Measurements from ENCODE around the gene ACTR1B.
"Not testable (repeated sequence)": the region's sequence is repeated elsewhere in the genome, so short reads cannot be mapped to it uniquely, and the experiment has no call there.

The ACTR1B gene

DNA sequence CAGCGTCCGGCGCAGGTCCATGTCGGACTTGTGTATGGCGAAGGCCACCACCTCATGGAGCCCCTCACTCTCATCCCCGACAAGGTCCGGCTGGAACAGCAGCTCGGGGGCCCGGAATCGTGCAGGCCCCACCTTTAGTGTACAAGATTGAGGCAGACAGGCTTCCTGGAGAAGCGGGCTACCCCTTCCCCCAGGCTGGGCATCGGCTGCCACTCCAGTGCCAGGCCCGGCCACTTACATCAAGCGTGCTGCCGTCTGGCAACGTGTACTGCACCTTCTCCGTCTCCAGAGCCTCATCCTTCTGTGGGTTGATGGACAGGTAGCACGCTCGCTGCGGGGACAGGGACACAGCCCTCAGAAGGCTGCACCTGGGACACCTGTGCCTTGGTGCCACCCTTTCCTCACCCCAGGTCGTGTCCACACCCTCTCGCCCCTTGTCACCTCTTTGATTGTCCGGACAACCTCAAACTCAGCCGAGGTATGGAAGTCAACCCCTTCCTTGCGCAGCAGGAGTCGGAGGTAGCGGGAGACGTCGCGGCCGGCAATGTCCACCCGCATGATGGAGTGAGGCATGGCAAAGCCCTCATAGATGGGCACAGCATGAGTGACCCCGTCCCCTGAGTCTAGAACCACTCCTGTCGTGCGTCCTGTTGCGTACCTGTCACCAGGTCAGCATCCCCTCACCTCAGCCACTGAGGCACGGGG, 5.7 kb downstream of the ACTR1B start:
- no peak for DNase-seq

DNA sequence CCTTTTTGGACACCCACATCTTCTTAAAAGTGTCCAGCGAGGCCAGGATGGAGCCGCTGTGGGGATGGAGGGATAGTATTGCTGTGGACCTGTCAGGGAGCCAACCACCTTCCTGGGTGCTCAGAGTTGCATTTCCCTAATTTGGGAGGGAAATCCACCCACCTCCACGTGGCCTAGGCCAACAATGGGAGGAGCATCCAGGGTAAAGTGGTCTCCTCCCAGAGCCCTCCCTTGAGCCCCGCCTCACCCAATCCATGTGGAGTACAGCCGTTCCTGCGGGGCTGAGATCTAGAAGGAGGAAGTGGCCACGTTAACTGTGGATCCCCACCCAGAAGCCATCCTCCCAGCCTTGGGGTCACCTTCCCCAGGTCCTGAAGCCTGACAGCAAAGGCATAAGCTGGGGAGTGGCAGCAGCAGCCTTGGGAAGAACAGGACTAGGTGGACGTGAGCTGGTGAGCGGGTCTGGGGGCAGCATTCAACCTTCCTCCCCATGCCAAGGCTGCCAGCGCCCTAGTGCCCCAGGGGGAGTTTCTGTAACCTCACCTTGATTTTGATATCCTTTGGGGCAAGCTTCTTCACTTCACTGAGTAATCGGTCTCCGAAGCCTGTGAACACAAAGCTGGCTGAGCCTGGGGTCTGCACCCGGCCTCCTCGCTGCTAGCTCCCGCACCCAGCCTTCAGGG, 6.8 kb downstream of the ACTR1B start:
- no peak for DNase-seq

DNA sequence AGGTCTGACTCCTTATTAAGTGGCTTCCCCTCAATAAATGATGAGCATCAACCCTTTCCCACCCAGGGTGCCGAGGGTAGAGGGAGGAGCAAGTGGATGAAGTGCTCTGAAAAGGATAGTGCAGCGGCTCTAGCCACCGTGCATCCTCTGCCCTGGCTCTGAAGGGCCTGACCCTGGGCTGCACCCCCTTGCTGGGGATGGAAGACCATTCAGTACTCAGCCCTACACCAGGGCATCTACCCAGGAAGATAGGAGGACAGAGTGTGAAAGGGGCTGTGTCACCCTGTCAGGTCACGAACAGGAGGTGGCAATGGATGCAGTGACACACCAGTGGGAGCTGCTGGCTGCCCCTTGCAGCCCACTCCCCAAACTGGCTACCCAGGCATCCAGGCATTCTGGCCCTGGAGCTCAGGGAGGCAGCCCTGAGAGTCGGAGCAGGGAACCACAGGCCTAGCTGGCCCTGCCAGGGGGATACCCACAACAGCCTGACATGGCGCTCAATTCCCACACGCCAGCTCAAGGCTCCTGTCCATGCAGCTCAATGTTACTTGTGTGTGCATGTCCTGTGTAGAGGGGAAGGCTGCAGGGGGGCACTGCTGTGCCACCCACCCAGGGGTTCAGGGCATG, 7.6 kb downstream of the ACTR1B start:
- DNase-seq, result no peak

DNA sequence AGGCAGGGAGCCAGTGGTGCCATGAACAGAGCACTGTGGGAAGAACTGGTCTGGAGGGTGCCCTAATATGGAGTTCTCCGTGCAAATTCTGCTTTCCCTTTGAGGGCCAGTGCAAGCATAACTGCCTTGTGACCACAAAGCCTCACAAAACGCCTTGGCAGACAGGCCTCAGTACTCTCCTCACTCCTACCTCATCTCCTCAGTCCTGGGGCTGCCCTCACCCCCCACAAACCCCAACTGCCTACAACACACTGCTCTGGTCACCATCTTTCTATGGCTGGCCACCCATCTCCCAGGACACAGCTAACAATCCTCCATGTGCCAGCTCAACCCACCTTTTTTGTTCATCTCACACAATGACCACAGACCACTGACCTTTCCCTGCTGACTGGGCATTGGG, 9.1 kb downstream of the ACTR1B start:
- no peak for DNase-seq

DNA sequence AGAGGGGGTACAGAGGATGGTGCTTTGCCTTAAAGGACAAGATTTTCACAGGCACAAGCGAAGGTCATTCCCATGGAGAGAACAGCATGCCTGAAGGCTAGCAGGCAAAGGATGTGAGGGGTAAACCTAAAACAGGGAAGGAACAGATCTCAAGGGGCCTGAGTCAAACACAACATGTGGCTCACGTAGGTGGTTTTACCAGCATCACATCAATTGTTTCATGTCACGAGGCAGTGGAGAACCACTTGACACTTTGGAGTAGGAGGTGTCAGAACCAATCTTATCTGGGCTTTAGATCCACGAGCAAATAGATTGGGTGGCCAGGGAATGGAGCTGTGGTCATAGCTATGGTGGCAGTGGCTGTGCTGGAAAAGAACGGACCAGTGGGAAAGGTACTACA, 9.5 kb downstream of the ACTR1B start:
- DNase-seq, result no peak

DNA sequence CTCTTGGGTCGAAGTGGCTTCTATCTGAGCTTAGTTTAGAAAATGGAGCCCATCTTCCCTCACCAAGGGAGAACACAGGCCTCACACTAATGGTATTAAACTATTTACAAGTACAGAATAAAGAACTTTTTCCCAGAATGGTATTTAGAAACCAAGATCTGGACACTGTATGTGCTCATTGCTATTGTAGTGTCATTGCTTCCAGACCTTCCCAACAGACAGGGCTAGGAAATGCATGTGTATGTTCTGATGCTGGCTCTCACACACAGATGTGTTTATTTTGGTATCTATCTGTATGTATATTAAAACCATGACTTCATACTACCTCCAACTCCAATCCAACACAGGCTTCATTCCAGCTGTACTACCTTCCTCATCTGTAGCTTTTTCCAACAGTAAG, 10.0 kb downstream of the ACTR1B start:
- no peak for DNase-seq

DNA sequence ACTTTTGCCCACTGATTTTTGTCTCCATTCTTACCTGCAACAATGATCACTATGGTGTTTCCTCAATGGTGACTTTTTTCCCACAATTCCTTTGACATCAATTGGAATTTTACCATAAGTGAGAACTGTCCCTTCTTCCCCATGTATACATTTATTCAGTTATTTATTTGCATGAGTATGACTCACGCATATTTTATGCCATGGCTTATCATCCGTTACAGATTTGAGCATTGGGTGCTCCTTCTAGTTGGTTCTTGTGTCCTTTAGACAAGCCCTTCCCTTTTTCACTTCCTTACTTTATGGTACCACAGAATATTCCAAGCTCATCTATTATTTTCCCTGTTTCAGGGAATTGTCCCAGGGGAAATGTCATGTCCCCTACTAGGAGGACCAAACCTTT, 10.4 kb downstream of the ACTR1B start:
- DNase-seq, result no peak

DNA sequence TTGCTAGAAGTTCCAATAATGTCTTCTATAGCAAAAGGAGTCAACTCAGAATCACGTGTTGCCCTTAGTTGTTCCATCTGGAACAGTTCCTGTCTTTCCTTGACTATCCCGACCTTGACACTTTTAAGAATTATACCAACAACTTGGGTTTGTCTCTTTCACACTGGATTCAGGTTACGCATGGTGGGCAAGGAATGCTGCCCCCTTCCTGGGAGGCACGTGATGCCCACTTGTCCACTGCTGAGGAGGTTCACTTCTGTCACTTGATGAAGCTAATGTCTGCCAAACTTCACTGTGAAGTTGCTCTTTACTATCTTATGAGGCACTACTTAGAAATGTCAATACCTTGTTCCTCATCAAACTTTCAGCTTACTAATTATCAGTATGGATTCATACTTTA, 12.7 kb downstream of the ACTR1B start:
- DNase-seq, result no peak

DNA sequence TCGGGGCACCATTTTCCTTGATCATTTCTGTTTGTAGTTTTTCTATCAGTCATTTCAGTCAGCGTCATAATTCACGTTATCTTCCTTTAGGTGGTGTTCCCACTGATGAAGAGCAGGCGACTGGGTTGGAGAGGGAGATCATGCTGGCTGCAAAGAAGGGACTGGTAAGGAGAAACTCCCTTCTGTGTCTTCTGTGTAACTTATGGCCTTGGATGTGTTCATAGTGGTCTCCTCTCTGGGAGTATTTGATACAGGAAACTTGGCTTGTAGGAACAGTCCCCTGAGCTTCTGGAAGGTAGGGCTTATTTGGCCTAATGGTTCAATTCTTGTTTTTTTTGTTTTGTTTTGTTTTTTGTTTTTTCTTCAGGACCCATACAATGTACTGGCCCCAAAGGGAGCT, 16.9 kb downstream of the ACTR1B start:
- DNase-seq, result no peak

DNA sequence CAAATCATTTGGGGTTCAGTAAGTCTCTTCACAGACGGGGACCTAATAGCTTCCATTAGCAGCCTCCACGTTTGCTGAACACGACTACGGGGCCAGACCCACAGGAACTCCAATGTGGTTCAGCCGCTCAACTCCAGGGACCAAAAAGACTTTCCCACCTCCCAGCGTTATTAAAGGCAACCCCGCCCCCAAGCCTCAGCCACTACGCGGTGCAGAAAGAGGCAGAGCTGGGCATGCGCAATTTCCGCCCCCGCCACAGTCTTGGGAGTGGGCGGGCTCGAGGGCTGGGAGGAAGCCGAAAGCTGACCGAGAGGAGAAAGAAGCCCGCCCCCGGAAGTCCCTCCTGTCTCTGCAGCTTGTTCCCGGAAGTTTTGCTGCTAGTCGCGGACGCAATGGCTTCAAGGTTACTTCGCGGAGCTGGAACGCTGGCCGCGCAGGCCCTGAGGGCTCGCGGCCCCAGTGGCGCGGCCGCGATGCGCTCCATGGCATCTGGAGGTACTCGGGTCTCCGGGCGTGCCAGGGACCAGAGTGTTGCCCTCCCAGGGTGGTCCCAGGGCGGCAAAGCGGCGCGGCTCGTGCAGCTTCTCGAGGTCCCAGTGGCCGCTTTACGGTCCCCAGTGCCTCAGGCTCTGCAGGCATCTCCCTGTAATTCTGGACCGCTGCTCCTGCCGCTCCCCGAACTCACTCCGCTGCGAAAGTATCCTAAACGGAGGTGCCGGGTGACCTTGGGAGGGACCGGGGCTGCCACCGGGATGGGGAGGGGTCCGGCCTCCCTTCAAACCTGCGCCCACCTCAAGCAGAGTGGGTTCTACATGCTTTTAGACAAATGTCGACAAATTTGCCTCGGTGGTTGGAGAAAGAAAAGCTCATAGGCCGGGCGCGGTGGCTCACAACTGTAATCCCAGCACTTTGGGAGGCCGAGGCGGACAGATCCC, 17.9 kb downstream of the ACTR1B start, which contains the start of gene COX5B:
Gene COX5B, plus strand, starts transcription at position 368 of the 935 bp plus-strand sequence. Its CDS starts 25 bp downstream, at position 393.
- DNase-seq, result peak; percentile 99

DNA sequence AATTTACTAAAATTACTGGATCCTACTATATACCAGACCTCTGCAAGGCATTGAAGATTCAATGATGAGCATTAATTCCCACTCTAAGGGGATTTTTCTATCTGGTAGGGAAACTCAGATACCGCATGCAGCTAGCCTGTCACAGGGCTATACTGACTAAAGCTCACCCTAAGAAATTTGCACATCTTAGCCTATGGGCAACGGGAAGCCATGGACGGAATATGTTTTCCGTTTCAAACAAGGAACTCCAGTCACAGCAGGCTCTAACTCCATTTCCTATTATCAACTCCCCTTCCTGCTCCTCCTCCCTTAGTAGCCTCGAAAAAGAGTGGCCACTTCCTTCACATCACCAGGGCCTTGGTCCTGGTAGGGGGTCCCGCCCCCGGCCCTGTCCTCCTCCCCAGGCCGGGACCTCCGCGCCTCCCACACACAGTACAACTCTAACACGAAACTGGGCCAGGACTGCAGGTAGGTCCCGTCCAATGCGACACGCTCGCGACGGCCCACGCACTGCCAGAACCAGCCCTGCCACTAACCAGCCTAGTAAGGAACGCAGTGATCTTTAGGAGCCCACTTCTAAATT, 18.6 kb downstream of the ACTR1B start:
- DNase-seq, result no peak

DNA sequence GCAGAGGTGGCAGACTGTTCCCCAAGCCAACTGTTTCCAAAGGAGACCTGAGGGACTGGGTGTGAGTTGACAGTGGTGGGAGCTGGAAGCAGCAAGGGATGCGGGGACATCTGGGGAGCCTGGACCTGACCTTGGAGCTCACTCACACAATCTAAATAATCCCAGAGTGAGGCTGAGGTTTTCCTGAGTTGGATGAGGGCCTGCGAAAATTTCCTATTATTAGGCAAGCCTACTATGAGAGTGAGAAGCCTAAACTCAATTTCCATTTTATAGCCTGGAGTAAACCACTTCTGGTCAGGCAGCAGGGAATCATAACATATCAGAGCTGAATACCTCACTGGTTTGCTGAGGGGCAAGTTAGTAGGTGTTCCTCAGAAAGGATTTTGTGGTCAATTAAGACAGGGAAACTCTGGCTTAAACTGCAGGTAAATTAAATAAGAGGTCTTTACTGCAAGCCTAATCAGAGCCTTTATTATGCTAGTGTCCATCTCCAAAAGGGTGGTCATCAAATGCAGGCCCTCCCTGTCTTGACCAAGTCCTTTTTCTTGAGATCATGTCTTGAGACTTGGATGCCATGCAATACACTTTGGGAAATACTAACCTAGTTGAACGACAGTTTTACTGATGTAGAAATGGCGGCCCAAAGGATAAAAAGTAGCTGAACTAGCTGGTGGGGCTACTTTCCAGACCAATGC, 19.7 kb downstream of the ACTR1B start:
- no peak for DNase-seq

DNA sequence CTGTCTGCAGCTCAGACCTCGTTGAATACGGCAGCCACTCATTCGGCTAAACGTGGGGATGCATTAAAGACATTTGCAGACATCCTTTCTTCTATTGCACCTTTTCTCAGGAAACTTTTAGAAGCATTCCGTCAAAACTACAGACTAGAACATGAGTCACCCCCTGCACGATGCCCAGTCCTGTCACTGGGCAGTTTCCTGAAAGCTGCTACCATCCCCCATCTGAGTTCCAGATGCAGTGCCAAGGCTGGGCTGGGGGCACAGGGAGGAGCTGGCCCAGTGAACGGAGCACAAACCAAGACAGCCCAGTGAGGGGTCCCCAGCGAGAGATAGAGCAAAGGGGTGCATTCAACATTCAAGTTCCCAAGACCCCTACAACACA, 37.8 kb downstream of the ACTR1B start:
- not testable (repeated sequence) for DNase-seq

DNA sequence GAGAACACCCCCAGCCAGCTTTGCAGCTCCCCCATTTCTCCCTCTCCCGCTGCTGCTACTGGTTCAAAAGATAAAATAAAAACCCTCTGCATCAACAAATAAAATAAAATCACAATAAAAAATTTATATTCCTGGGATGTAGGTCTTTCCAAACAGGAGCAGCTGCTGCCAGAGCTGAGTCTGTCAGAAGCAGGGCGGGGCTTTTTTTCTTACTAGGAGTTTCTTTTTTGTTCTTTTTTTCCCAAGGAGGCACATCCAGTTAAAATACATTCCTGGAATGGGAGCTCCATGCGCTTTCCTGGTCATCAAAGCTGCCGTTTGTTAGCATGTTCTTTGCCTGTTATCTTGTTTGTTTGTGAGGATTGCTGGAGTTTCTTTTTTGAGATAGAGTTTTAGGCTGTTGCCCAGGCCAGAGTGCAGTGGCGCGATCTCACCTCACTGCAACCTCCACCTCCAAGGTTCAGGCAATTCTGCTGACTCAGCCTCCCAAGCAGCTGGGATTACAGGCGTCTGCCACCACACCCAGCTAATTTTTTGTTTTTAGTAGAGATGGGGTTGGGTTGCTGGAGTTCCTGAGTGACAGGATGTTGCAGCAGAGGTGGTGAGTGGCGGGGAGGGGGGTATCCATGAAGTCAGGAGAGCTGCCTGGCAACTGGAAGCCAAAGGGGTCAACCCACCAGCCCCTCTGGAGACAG, 38.3 kb downstream of the ACTR1B start:
- not testable (repeated sequence) for DNase-seq

DNA sequence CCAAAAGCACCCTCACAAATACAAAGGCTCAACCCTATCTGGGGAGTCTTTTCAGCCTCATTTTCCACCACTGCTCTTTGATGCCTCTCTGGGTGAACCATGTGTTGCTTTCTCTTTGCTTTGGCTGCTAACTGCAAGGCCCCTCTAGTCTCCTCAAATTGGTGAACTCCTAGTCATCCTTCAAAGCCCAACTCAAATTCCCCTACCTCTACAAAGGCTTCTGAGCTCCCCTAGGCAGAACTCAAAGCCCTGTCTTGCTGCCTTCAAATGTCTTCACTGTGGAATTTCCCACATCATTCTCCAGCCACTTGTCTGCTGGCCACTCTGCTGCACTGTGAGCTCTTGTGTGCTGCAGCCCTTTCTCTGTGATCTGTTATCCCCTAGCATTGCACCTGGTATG, 40.9 kb downstream of the ACTR1B start:
- DNase-seq, result not testable (repeated sequence)

DNA sequence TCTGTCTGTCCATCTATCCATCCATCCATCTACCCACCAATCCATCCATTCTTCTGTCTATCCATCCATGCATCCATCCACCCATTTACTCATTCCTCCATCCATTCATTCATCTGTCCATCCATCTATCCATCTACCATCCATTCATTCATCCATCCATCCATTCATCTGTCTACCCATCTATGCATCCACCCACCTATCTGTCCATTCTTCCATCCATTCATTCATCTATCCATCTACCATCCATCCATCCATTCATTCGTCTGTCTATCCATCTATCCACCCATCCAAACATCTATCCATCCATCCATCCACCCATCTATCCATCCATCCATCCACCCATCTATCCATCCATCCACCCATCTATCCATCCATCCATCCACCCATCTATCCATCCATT, 43.4 kb downstream of the ACTR1B start:
- not testable (repeated sequence) for DNase-seq

DNA sequence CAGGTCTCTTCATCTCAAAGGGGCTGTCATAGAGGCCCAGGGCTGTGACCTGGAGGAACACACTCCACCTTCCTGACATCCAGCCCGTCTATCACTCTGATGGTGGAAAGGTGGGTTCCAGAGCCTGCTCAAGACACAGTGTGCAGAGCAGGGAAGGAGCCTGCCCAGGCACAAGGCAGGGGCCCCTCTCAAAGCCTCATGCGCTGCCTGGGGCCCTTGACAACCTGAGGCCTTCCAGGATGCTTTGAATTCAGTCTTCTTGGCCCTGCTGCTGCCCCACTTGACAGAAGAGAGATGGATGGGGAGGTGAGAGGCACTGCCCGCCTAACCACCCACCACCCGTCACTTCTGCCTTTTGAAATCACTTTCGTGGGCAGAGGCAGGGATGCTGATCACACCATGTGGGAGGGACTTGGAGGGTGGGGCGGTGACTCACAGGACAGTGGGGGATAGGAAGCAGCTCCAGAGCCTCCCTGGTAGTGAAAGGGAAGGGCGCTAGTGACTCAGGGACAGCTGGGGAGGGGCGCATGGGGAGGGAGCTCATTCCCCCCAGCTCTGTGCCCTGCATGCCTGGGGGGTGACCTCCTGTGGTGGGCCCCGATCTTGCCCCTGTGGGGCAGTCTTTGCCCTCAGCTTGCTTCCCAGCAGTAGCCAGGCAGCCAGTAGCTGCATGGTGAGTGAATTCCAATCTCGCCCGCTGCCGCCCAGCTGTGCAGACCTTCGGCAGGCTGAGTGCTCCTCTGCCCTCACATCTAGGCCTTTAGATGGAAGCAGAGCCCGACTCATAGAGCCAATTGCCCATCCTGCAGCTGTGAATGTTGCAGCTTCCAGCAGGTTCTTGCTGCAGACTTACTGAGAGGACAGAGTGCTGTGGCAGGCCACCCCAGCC, 44.7 kb downstream of the ACTR1B start:
- DNase-seq, result not testable (repeated sequence)

DNA sequence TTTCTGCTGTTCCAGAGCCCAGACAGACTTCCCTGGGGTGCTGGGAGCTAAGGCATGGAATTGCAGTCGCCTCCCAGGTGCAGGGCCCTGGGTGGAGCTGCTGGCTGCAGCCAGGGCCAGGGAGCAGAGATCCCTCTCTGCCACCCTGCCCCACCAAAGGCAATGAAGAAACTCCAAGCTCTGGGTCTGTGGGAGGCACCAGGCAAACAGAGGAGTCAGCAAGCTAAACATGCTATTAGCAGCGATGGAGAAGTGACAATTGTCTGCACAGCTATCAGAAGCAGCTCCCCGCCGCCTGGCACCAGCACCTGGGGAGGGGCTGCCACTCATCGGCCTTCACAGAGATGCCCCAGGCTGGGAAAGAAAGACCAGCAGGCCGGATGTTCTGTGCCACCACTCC, 45.9 kb downstream of the ACTR1B start:
- no peak for DNase-seq

DNA sequence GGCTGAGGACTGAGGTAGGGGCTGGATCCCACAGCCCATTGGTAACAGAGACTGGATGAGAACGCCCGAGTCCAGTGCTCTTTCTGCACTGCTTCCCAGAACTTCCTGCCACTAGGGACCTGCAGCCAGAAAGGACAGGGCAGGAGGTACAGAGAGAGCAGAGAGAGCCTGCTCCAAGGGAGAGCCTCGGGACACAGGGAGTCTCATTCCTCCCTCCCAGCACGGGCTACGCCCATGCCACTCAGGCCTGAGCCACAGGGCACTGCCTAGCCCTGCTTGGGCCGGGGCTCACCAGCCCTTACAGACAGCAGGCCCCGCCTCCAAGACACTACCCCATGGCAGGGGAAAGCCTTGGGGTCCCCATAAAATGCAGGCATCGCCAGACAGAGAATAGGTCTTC, 48.1 kb downstream of the ACTR1B start:
- not testable (repeated sequence) for DNase-seq

DNA sequence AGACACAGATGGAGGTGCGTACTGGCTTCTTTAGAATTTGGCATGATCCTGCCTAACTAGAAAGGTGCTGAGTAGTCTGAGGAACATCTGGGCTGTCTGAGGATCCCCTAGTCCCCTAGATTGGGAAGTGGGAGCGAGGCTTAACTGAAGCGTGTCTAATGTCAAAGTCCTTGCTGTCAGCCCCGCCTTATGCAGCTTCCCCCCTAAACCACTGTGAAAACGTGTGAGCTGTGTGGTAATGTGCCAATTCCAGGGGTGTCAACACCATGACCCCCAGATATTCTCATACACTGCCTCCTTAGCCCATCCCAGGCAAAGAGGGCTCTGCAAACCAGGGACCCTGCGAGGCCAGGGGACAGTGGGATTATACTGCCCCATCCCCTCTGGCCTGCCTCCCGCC, 51.9 kb downstream of the ACTR1B start:
- not testable (repeated sequence) for DNase-seq

Measured in right forelimb (tissue), 1 donor.